NCI-H2029 treated with DMSO at 0.1 percent for 48 hours (cell line): ENCODE measurements around the gene TNS2.

ENCODE experiments used
- DNase-seq: peaks from one replicate; lab custom pipeline; 2025; lab: John Stamatoyannopoulos, UW

TNS2 gene

DNA sequence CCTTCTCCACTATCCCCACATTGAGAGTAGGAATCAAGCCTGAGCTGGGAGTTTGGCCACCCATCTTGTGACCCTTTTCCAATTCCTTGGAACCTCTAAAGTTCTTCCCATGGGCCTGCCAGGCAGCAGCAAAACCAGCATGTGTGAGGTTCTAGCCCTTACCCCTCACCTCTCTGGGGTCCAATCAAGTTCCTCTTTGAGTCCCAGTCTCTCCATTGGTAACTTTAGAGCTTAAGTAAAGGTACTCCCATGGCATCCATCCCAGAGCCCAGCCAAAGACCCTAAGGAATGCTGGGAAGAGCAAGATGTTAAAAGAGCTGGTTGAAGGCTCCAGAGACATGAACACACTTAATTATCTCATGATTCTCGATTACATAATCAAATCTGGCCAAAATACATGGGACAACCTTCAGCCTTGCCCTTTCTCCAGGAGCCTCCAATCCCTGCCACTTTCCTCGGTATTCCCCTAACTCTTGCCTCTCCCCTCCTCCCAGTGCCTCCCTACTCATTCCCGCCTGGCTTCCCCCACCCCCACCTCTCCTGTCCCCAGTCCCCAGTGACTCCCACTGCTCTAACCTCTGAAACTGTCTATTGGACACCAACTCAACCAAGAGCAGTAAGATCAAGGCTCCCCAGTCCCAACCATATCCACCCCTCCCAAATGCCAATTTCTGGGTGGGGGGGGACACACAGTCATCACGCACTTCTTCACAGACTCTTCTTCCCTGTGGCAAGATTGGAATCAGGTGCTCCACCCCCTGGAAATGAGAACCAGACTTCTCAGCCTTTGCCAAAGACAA, 4.8 kb upstream of the TNS2 start:
- DNase-seq: no peak

GRCh38 chr12:53045696-53046045, 4.2 kb upstream of the TNS2 start:
- no peak for DNase-seq

DNA sequence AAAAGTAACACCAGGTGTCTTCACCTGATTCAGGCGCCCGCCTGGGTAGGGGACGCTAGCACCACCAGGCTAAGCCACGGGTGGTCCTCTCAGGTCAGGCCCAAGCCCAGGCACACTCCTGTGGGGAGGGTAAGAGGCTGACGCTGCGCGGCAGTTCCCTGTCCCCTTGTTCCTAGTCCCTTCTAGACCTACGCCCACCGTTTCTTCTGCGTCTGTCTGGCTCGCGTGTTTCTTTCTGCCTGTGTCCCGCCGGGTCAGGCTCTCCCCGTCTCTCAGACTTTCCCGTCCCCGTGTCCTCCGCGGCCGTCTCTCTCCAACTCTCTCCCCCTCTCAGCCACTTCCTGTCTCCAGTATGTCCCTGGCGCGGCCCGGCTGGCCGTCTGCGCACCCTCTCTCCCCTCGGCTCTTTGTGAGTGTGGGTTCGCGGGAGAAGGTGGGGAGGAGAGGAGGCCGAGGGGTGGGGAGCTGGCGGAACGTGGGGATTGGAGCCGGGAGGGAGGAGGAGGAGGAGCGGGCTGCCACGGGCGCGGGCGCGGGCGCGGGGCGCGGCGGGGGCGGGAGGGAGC, 3.1 kb upstream of the TNS2 start:
- peak; percentile 34 for DNase-seq

DNA sequence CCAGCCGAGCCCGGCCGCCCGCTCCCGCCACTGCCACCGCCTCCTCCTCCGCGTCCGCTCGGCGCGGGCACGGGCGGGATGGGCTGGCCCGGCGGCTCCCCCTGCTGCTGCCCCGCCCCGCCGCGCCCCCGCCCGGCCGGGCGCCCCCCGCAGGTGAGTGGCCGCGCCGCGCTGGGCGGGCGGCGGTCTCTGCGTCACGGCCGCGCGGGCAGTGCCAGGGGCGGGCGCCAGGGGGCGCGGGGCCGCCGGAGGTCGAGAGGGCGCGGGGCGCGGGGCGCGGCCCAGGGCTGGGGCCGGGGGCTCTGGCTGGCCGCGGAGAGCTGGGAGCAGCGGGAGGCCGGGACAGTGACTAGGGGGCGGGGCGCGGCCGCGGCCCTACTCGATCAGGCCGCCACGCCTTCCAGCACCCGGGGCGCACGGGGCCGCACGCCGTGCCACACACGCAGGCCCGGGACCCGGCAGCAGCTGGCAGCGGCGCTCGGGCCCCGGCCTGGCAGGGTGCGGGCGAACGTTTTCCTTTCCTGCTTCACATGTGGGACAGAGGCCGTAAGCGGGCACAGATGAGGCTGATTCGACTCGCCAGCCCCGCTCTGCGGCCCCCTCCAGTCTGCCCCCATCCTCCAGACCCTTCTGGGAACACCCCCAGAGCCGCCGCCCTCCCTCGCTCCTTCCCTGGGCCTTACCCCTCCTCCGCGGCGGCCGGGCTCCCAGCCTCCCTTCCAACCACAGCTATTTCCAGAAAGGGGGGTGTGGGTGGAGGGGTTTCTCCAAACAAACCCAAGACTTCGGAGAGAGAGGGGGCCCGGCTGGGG, 2.4 kb upstream of the TNS2 start:
- no peak for DNase-seq

DNA sequence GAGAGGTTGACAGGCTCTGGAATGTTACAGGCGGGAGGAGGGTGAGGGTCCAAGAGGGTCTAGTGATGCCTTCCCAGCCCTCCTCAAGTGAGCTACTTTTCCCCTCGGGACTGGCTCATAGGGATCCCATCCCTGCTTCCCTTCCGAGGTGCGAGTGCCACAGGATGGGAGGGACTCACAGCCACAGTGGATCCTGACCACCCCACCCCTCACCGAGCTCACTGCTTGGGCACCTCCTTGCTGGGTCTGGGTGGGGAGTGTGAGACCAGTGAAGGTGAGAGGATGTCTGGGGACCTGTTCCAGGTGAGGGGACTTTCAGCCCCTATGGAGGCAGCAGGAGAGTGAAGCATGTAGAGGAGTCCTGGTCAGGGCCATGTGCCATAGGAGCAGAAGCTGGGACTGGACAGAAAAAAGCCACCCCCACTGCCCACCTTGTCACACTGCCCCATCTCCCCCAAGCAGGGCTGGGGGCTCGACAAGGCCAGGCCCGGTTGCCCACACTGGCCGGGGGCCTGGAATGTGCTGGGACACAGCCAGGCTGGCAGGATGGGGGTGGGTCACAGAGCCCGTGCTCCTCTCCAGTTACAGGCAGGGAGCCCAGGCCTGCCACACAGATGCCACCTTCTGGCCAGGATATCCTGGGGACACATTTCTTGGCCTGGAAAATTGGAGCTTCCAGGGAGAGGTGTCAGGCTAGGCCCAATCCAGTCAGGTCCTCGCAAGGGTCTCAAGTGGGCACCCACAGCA, 1.7 kb upstream of the TNS2 start:
- peak; percentile 19 for DNase-seq

DNA sequence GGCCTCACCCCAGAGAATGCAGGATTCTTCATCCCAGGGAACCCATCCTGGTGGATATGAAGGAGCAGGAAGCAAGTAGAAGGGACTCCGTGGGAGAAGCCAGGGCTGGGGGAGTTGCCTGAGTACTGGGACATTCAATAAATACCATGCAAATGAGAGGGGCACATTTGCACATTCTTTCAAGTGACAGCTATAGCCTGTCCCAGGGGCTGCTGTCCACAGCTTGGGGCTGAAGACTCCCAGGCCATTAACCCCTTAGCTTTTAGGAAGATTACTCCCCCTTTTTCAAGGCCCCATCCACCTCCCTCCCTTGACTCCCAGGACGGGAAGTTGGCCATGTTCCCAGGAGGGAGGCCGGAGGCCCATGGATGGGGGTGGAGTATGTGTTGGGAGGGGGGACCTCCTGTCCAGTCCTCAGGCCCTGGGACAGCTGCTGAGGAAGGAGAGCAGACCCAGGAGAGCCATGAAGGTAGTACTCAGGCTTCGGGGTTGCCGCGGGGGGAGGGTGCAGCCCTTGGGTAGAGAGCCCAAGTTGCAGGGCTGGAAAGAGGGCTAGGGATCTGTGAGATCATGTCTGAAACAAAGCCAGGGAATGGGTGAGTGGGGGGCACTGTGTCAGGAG, 974 bp upstream of the TNS2 start:
- no peak for DNase-seq

GRCh38 chr12:53050426-53051057, 677 bp downstream of the TNS2 start:
- DNase-seq: no peak

DNA sequence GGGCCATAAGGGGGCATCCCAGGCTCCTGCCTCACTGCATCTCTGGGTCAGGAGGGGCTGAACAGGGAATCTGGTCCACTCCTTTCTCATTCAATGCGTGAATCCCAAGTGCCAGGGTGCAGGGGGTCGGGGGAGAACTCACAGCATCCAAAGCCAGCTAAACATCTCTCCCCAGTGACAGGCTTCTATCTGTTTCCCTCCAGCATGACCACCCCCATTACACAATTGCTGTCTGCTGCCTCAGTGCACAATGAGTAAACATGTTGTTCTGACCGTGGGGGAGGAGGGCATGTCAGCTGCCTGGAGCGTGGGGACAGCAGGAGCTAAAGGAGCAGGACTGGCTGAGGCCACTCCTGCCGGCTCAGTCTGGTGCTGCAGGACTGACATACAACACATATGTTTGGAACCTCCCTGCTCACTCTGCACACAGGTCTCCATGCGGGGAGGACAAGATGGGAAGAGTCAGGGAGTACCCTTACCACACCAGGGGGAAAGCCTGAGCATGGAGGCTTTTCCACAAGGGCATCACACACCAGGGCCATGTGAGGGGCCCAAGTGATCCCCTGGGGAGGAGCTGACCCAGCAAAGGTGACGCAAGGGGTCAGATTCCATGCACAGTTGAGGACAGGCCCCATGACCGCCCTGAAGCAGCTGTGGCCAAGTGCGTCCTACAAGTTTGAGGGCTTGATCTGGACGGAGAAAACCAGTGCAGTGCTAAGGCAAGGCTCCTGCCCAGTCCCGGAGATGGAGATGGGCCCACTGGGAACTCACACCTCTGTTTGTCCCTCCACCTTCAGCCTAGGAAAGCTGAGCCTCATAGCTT, 1.4 kb downstream of the TNS2 start:
- no peak for DNase-seq

DNA sequence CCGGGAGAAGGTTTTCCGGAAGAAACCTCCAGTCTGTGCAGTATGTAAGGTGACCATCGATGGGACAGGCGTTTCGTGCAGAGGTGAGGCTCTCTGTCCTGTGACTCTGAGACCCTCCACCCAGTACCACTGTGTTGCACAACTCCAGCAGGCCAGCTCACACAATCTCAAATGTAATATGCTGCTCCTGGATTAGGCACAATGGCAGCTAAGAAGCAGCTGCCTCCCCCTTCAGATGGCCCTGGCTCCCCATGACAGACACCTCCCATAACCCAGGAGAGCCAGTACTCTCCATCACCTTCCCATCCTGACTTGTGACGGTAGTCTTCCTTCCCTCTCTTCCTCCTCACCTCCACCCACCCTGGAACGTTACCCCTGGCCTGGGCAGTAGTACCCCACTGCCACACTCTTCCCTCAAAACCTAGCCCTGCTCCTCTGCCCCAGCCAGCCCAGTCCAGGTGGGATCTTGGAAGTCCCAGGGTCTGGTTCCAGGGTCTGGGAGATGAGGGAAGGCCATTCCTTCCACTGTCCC, 2.1 kb downstream of the TNS2 start:
- DNase-seq: no peak

DNA sequence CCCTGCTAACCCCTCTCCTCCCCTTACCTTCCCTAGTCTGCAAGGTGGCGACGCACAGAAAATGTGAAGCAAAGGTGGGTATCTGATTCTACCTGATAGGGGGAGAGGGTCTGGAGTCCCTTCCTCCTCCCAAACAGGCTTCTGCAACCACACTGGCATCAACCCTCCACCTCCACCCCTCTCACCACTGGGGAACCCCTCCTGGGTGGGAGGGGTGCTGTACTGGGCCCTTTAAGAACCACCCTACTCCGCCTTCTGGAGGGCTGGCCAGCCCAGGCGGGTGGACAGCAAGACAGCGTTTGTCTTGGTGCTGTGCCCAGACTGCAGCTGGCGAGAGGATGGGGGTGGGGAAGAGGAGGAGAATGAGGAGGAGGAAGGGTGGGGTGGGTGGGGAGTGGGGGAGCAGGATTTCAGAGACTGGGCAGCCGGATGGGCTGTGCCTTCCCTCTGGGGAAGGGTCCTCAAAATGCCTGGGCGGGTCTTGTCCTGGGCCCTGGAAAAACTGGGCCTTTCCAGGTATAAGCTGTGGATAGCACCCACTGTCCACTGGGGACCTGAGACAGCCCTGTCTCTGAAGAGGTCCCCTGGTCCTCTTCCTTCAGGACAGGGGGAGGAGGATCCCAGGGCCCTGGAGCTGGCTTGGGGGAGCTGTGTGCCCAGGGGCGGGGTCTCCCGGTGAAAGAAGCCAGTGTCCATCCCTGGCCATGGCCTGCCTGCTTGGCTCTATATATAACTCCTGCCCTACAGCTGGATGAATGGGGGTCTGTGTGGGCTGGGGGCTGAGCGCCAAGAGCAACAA, 2.8 kb downstream of the TNS2 start:
- DNase-seq: peak; percentile 58

- peak; percentile 89 for DNase-seq
These were observed 3.6 kb downstream of the TNS2 start for GRCh38 chr12:53053218-53054111.

GRCh38 chr12:53054112-53054878, 4.4 kb downstream of the TNS2 start:
- peak; percentile 93 for DNase-seq

DNA sequence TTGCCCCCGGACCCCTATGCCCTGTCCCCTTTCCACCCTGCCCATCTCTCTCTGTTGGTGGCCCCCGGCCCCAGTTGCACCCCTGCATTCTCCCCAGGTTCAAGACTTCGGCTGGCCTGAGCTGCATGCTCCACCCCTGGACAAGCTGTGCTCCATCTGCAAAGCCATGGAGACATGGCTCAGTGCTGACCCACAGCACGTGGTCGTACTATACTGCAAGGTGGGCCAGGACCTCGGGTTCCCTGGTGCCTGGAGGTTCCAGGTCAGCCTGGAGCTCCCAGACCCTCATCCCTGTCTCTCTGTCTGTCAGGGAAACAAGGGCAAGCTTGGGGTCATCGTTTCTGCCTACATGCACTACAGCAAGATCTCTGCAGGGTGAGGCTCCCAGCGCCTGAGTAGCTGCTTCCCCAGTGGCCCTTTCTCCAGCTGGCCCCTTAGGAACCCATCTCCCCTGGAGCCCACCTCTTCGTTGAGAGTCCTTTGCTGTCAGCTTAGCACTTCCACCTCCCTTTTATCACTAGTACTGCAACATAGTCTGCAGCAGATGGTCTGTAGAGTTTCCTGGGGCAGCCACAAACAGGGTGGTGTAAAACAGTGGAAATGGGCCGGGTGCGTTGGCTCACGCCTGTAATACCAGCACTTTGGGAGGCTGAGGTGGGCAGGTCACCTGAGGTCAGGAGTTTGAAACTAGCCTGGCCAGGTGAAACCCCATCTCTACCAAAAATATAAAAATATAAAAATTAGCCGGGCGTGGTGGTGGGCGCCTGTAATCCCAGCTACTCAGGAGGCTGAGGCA, 5.8 kb downstream of the TNS2 start:
- DNase-seq: no peak

- no peak for DNase-seq
These were observed 6.4 kb downstream of the TNS2 start for GRCh38 chr12:53056296-53056695.

- no peak for DNase-seq
These were observed 7.0 kb downstream of the TNS2 start for GRCh38 chr12:53056901-53057300.

- no peak for DNase-seq
These were observed 8.1 kb downstream of the TNS2 start for GRCh38 chr12:53057816-53058500.
